GM11168 (cell line): Measurements from ENCODE around the gene SOD2.
"Not testable (repeated sequence)": the region's sequence is repeated elsewhere in the genome, so short reads cannot be mapped to it uniquely, and the experiment has no call there.

ENCODE experiments used
- in situ Hi-C: fragments of 300-500 bp; cut with MboI; formaldehyde crosslinking; loops from one replicate; pipeline ENCODE4 v1.12.0; 2022; ENCODE audit warnings: low sequenced_read_pairs; ENCODE audit not compliant: unreplicated experiment

Gene SOD2

DNA sequence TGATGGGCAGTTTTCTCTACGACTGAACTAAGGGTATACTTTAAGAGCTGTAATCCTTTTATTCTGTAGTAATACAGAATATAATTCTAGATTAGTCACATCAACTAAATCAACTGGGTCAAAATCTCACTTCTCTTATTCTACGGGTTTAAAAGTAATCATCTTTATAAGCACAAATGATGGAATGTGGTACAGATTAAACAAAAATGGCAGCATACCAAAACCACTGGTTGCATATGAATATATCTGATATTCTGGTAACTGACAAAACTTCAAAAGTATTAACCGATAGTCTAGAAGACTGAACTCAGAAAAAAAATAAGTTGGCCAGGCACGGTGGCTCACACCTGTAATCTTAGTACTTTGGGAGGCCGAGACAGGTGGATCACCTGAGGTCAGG, 7.0 kb downstream of the SOD2 start:
- in situ Hi-C loops: no loop called here

DNA sequence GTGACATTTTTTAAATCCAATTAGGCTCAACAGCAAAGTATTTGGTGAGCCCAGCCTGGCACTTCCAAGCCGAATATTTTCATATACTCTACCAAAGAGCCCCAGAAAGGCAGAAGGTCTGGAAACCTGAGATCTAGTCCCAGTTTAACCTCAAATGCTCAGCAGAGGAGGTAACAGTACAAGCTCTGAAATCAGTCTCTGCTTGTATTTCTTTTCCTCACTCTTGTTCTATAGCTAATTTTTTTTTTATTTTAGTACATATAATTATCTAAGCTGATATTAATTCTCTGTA, 9.1 kb downstream of the SOD2 start:
- in situ Hi-C loops: no loop called here

DNA sequence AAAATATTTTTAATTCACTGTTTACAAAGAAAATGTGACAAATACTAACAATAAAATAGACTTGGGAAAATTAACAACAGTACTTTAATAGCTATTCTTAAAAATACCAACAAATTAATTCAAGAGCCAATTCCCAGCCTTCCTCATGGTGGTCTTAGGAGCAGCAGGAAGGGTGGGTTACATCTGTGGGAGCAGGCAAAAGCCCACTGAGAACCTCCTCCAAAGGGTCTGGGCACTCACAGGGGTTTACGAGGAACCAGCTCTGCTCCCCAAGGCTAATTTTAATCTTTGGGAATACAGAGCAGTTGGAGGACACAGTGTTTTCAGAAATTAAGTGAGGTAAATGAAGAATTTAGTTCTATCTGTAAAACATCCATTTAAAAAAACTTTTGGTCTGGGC, 10.2 kb downstream of the SOD2 start:
- in situ Hi-C loops: no loop called here

DNA sequence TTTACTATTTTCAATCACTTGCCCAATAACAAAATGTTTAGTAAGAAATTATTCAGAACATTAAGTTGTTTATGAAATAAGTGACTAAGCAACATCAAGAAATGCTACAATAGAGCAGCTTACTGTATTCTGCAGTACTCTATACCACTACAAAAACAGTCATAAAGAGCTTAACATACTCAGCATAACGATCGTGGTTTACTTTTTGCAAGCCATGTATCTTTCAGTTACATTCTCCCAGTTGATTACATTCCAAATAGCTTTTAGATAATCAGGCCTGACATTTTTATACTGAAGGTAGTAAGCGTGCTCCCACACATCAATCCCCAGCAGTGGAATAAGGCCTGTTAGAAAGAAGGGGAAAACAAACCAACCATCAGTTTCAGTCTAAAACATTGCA, 10.7 kb downstream of the SOD2 start:
- in situ Hi-C loops: no loop called here

DNA sequence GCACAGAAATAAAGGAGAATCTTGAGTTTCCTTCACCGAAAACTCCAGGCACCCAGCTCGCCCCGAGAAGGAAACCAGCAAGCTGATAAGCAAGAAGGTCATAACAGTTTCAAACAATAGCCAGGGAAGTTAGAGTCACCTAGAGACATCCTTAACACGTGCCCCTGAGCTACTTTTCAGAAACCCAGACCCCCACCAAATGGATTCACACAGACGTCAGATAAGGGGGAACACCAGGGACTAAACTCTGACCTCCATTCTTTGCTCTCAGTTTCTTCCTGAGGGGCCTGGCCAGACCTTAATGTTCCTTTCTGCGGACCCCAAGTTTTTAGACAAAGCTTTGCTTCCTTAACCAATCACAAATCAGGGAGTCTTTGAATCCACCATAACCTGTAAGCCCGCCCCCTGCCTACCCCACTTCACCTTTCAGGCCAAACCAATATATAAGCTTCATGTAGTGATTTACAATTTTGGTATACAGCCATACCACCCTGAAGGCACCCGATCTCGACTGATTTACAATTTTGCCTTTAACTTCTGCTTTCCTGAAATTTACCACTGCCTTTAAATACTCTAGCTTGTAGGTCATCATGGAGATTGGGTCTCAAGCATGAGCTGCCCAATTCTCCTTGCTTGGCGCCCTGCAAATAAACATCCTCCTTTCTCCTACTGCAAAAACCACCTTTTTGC, 11.7 kb downstream of the SOD2 start:
- in situ Hi-C loops: no loop called here

DNA sequence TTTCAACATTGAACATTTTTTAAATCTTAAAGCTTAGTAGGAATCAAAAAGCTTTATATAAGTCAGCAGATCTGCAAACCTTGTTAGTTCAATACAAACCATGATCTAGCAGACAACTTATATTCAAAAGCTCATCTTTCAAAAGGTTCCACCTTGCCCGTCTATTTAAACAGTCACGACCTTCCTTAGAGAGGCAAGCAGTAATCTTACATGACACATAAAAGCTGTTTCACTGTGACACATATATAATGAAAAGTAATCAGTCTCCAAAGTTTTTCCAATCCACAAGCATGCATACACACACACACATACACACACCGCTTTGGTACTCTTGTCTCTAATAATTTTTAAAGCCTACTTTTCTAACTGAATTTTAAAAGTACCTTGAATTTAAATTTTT, 12.9 kb downstream of the SOD2 start:
- in situ Hi-C loops: no loop called here

DNA sequence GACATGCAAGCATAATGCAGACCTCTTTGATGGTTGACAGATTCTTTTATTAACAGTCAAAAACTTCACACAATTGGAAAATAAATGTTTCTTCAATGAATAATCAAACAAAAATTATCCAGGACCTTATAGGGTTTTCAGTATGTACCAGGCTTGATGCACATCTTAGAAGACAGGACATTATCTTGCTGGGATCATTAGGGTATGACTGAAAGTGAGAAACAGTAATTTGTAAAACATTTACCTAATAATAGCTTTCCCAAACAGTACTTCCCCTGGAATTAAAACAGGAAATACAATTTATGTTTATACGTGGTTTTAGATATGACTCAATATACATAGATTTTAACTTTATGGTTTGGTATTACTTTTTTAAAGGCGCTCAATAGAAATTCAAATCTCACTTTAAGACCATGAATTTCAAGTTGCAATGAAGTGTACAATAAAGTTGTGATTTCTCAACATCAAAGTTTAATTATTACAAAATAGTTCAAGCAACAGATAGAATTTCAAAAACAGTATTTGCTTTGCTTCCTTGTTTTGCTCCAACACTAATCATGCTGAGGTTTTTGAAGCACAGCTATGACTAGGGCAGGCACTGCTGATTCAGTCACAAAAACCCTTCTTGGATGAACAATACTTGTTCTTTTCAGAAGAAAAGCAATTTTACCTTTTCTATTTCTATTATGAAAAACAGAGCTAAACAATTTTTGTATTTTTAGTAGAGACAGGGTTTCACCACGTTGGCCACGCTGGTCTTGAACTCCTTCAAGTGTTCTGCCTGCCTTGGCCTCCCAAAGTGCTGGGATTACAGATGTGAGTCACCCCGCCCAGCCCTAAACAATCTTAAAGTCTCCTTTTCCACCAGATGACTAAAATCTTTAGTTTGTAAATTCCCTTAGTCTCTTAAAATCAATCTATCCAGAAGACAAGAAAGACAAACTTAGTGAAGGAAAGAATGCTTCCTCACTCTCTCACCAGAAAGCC, 13.7 kb downstream of the SOD2 start:
- in situ Hi-C loops: no loop called here

DNA sequence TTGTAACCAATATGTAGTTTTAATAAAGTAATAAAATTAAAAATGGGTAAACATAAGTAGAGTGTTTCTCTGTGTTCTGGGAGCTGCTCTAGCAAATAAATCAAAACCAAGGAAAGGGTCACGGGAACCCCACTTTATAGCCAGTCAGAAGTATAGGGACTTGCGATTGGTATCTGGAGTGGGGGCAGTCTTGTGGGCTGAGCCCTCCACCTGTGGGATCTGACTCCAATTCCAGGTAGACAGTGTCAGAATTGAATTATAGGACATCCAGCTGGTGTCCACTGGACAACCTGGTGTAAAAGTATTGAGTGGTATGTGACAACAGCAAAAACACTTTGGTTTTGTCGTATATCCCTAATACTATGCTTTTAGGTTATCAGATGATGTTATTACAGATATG, 14.5 kb downstream of the SOD2 start:
- in situ Hi-C loops: no loop called here

DNA sequence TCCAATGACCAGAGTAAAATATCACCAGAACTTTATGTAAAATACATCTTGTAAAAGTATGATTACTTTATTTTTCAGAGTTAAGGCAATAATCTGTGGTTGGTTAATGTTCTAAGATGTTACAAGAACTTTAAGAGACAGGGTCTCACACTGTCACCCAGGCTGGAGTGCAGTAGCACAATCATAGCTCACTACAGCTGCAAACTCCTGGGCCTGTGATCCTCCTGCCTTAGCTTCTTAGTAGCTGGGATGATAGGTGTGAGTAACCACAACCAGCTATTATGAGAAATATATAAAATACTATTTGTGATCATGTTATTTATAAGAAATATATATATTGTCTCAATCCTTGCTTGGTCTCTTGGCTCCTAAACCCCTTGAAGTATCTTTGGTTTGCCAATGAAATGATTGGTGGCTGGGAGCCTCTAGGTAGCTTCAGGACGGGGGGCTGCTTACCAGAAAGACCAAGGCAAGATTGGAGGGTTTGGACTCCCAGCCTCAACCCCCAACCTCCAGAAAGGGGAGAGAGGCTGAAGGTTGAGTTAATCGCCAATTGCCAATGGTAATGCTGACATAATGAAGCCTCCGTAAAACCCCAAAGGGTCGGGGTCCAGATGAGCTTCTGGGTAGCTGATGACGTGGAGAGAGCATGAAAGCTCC, 15.4 kb downstream of the SOD2 start:
- in situ Hi-C loops: no loop called here

DNA sequence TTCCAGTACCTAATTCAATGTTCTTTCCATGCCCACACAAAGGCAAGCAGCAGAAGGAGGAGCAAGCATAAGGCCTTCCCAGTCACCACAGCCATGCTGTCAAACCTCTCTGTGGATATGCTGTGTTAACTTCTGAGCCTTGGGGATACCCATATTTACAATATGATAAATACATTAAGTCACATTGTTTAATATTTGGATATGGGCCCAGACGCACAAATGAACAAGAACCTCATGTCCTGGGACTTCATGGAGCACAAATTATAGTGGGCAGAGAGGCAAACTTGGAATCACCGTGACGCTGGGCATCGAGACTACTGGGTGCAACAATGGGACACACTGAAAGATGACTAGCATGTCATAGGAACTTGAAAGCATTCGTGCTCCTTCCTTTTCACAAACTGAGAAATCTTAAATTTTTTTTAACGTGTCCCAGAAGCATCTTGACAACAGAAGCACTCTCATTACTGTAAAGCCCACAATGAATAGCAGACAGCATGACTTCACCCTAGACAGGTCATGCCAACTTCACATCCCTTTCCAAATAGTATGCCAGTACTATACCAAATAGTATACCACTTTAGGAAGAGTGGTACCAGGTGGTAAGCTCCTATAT, 16.0 kb downstream of the SOD2 start:
- in situ Hi-C loops: no loop called here

DNA sequence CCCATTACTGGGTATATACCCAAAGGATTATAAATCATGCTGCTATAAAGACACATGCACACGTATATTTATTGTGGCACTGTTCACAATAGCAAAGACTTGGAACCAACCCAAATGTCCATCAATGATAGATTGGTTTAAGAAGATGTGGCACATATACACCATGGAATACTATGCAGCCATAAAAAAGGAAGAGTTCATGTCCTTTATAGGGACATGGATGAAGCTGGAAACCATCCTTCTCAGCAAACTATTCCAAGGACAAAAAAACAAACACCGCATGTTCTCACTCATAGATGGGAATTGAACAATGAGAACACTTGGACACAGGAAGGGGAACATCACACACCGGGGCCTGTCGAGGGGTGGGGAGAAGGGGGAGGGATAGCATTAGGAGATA, 16.8 kb downstream of the SOD2 start:
- in situ Hi-C loops: not testable (repeated sequence)

DNA sequence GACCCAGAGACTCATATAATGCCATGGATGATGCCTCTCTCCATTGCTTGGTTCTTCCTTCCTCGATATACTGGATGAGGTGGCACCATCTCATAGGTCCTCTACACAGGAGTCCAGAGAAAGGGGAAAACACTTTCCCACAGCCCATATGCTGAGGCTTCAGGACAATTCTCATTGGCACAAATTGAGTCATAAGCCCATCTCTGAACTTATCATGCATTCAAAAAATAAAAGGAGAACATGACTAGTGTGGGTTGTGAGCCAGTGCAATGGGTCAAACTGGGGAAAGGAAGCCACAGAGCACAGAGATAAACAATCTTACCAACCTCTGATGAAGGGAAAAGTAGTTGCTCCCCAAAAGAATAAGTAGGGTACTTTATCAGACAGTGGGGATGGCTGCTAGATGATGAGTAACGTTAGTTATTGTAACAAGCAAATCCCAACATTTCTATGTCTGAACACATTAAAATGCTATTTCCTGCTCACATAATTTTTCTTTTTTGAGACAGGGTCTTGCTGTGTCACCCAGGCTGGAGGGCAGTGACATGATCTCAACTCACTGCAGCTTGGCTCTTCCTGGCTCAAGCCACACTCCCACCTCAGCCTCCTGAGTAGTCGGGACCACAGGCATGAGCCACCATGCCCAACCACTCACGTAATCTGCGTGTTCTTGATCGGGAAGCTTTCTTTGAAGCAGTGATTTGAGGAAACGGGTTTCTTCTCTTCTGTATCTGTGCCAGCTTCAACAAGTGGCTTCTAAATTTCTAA, 27.0 kb downstream of the SOD2 start:
- in situ Hi-C loops: no loop called here

DNA sequence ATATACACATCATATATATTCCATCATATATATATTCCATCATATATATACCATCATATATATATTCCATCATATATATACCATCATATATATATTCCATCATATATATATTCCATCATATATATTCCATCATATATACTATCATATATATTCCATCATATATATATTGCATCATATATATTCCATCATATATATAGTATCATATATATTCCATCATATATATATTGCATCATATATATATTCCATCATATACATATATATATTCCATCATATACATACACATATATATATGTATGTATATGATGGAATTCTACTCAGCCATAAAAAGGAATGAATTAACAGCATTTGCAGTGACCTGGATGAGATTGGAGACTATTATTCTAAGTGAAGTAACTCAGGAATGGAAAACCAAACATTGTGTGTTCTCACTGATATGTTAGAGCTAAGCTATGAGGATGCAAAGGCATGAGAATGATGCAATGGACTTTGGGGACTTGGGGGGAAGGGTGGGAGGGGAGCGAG, 29.6 kb downstream of the SOD2 start:
- in situ Hi-C loops: not testable (repeated sequence)

DNA sequence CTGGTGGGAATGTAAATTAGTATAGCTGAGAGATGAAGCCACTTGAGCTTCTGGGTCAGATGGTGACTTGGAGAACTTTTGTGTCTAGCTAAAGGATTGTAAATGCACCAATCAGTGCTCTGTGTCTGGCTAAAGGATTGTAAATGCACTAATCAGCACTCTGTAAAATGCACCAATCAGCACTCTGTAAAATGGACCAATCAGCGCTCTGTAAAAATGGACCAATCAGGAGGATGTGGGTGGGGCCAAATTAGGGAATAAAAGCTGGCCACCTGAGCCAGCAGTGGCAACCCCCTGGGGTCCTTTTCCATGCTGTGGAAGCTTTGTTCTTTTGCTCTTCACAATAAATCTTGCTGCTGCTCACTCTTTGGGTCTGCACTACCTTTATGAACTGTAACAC, 31.1 kb downstream of the SOD2 start:
- in situ Hi-C loops: not testable (repeated sequence)

DNA sequence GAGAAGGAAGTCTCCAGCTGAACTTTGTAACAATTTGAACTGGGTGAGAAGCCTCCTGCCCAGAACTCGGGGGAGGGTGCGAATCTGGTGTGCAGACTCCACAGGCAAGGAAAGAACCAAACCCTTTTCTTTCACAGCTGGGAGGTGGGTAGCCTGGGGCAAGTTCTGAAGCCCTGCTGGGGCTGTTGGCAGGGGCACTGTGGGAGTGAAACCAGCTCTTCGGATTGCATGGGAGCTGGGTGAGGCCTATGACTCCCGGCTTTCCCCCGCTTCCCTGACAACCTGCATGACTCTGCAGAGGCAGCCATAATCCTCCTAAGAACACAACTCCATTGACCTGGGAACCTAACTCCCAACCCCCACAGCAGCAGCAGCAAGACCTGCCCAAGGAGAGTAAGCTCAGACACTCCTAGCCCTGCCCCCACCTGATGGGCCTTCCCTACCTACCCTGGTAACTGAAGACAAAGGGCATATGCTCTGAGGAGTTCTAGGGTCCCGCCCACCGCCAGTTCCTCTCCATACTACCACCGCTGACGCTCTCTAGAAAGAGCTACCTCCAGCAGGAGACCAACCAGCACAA, 37.5 kb downstream of the SOD2 start:
- in situ Hi-C loops: no loop called here

DNA sequence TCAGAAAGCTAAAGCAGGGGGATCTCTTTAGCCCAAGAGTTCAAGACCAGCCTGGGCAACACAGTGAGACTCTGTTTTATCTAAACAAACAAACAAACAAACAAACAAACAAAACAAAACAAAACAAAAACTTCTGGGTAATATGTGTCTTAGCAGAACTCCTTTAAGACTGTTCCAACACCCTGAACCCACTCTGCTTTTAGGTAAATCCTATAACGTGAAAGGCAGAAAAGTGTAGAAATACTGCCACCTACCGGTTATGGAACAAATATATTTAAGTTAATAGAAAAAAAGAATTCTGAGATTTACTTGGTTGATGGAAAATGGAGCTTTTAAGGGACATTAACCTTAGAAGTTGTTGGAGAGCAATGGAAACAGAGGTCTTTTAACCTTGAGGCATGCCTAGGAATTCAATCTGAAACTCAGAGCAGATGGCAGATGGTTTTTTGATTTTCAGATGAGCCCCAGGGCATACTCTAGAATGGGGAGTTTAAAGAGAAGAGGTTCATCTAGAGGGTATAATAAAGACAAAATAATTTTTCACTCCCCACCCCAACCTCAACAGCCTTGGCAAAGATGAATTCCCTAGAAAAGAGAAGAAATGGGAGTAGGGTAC, 38.5 kb downstream of the SOD2 start:
- in situ Hi-C loops: no loop called here

DNA sequence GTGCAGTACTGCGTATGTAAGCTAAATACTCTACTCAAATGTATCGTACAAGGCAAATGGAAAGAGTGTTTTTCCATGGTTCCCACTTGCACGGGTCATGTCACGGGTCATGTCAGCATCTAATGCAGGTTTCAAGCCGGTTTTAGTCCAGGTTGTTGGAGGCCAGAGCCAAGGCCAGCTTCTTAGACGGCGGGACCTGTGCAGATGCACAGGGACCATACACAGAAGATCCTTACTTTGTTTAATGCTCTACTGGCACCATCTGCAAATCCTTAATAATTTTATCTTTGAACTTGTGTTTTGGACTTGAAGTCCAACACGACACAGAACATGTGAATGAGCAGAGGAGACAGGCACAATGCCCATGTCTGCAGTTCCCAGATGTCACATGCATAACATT, 42.7 kb downstream of the SOD2 start:
- in situ Hi-C loops: no loop called here

DNA sequence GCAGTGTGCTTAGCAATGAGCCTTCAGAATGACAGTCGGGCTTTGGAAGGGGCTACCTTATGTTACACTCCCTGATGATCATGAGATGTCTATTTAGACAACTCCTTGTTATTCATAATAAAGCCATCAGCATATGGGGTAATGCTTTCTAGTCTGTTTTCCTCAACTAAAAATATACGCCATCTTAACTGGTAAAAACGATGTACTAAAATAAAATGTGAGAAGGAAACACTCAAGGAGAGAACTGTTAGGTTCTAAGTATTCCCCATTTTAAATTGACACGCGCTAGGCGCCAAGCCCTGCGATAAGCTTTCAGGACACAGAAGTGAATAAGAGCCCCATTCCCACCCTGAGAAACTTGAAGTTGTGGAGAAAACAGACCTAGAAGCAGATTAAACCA, 43.6 kb downstream of the SOD2 start:
- in situ Hi-C loops: no loop called here

DNA sequence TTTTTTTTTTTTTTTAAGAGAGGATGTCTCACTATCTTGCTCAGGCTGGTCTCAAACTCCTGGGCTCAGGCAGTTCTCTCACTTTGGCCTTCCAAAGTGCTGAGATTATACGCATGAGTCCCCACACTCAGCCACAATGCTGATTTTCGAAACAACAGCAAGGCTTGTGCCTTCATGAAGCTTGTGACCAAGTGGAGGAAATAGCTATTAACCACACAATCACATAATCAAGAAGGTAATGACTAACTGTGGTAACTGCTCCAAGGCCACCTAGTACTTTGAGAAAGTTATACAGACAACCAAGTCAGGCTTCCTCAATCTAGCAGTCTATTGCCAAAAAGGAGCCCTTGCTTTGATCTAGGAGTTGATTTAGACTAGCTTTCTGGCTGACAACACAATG, 46.3 kb downstream of the SOD2 start:
- in situ Hi-C loops: no loop called here
